Psoas muscle (tissue), 8 donors: ENCODE data around the gene SLX9. TPM values are rescaled to one million over a fixed set of nuclear protein-coding genes. Genes with fewer than 3 reads are reported as not detected.

Source experiments
- ATAC-seq, 4 donors: fragments of 200-7000 bp; cut with Tn5 transposase; one replicate each; pipeline ENCODE4 v1.9.1; 2020; ENCODE audit warnings: moderate library complexity in 3 of 4, mild to moderate bottlenecking in 2 of 4
- DNase-seq, 2 donors: peaks; one replicate each; pipeline ENCODE4 v3.0.0-alpha.2; 2020
- H3K27ac ChIP-seq: fragments of 200-600 bp; one replicate; pipeline ENCODE4 v1.8.0; 2022
- H3K27me3 ChIP-seq, 3 donors: fragments of 200-600 bp in 1 of 3; one replicate each; pipeline versions ENCODE4 v1.6.1 to v1.8.0; 2013 to 2022; ENCODE audit warnings: low read length in 2 of 3, mild to moderate bottlenecking in 2 of 3, moderate library complexity in 1 of 3; ENCODE audit not compliant: insufficient read depth in 3 of 3
- H3K36me3 ChIP-seq, 2 donors: fragments of 200-600 bp in 1 of 2; one replicate each; pipeline versions ENCODE4 v1.6.1 to v1.8.0; 2013 to 2022; ENCODE audit warnings: low read depth in 1 of 2, mild to moderate bottlenecking in 1 of 2, moderate library complexity in 1 of 2; ENCODE audit not compliant: insufficient read depth in 1 of 2
- H3K4me1 ChIP-seq: fragments of 200-600 bp; one replicate; pipeline ENCODE4 v1.8.0; 2022
- H3K4me3 ChIP-seq: fragments of 200-600 bp; one replicate; pipeline ENCODE4 v1.8.0; 2022; ENCODE audit warnings: mild to moderate bottlenecking
- H3K9me3 ChIP-seq: fragments of 200-600 bp; one replicate; pipeline ENCODE4 v1.8.0; 2022
- CTCF ChIP-seq: fragments of 200-600 bp; IDR thresholded peaks from one replicate; pipeline ENCODE4 v1.8.0; 2022; ENCODE audit warnings: antibody characterized with exemption
- WGBS, 3 donors: extraction: QIAGEN DNeasy Blood & Tissue Kit; methylation state at CpG; one replicate each; pipeline versions ENCODE4 v1.1.6 to v1.1.7; 2013; 5-methylcytosine and 5-hydroxymethylcytosine counted together
- intact Hi-C, 2 donors: fragments of 100-400 bp; cut with DNase I; formaldehyde crosslinking; loops; one replicate each; pipeline versions ENCODE4 v1.11.0 to v1.14.2; 2022
- polyA plus RNA-seq, 3 donors: library from polyadenylated mRNA; stranded (reverse); fragments of 200-250 nt; gene quantifications; one replicate each; pipeline ENCODE4 v1.2.3, GENCODE V29; 2013
- total RNA-seq, 4 donors: library from RNA; stranded (reverse); fragmentation: NEBNext Ultra II Directional in 2 of 4; extraction: Animal tissue kit (Norgen Biotek cat#: 25700) in 2 of 4; gene quantifications; one replicate each; pipeline versions ENCODE4 v1.2.1 to v1.2.4, GENCODE V29; 2021 to 2023
- donor health status: healthy with polysubstance abuse.
- donor health status: DM: no; HTN: no; CAD: no; lungs with moderate emphysema.
- donor health status: Bipolar disorder and iron deficiency.
- donor health status: healthy.
- donor health status: DM: yes; HTN: yes; CAD: no.
- donor health status: DM: no; HTN: no; CAD: no.
- donor health status: DM: no; HTN: no; CAD: no.
- donor health status: DM: yes; HTN: yes; CAD: no.

Gene SLX9
- total and polyA plus RNA-seq, 7 donors = 20.2 to 69.2 (median 30.1) TPM

GRCh38 chr21:44953628-44954021 is 13.8 kb downstream of the SLX9 start:
- H3K27ac ChIP-seq = peak overlapping the region; percentile 97
- no peak for ATAC-seq
- H3K9me3 ChIP-seq = no peaks in the 10 kb centered on the region
- no peaks in the 10 kb centered on the region for H3K27me3 ChIP-seq
- H3K4me3 ChIP-seq = no peak overlapping the region
- intact Hi-C loops = loop anchor here (5.0 kb wide), 2 partner anchors 99 to 119 kb away; partner anchors contain the start of gene ADARB1 (in 2 of the 2)
- TF ChIP-seq CTCF = no peak
- peaks cover 75% of the 10 kb centered on the region for H3K4me1 ChIP-seq
- WGBS, 3 donors = 72 to 84% (median 77%) methylated on average over 13 of the region's 13 CpGs
- peaks cover 0 to 4% of the 10 kb centered on the region in 2 donors for H3K36me3 ChIP-seq
- DNase-seq = peak; percentile 15 to 50

GRCh38 chr21:44954281-44954771 is 14.5 kb downstream of the SLX9 start:
- H3K36me3 ChIP-seq = peaks cover 0 to 4% of the 10 kb centered on the region in 2 donors
- ATAC-seq (peak in 1 of 4 donors; percentile 18), DNase-seq (peak; percentile 22 to 51)
- peak overlapping the region; percentile 97 for H3K27ac ChIP-seq
- no peaks in the 10 kb centered on the region for H3K9me3 ChIP-seq
- H3K4me3 ChIP-seq = no peak overlapping the region
- H3K27me3 ChIP-seq = no peaks in the 10 kb centered on the region
- peaks cover 75% of the 10 kb centered on the region for H3K4me1 ChIP-seq
- intact Hi-C loops = loop anchor here (5.0 kb wide), 2 partner anchors 98 to 118 kb away; partner anchors contain the start of gene ADARB1 (in 2 of the 2)
- WGBS, 3 donors = 66 to 72% (median 70%) methylated on average over 22 of the region's 22 CpGs
- TF ChIP-seq CTCF = no peak

DNA sequence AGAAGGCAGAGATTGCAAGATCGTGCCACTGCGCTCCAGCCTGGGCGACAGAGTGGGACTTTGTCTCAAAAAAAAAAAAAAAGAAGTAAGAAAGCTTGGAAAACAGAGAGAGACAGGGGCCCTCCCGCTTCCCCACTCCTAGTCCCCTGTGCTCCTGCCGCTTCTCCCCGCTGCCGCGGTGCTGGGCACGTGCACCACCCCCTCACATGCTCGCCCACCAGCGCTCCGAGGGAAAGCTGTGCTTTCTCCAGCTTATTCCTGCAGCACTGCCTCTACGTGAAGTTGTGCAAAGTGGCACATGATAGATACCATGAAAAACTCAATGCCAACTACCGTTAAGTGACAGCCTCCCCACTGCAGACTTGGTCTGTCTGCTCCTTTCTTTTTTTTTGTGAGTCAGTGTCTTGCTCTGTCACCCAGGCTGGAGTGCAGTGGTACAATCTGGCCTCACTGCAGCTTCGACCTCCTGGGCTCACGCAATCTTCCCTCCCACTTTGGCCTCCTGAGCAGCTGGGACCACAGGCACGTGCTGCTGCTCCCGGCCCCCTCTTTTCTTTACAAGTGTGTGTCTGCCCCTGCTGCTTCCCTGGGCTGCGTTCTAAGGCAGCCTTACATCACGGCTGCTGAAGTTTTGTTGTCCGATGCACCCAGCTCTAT is 15.4 kb downstream of the SLX9 start:
- TF ChIP-seq CTCF = no peak
- WGBS, 3 donors = 84 to 87% (median 86%) methylated on average over 21 of the region's 21 CpGs
- Histone ChIP-seq H3K4me3 (no peak overlapping the region), H3K36me3 (peaks cover 0 to 9% of the 10 kb centered on the region in 2 donors), H3K4me1 (peaks cover 74% of the 10 kb centered on the region), H3K27ac (no peak overlapping the region), H3K9me3 (no peaks in the 10 kb centered on the region), H3K27me3 (no peaks in the 10 kb centered on the region)
- DNase-seq = peak; percentile 17 to 59
- intact Hi-C loops = loop anchor here in 1 of 2 donors (5.0 kb wide), 1 partner anchor 77 kb away; no protein-coding TSS in a partner anchor
- no peak for ATAC-seq

GRCh38 chr21:44955798-44956175 is 16.0 kb downstream of the SLX9 start:
- H3K9me3 ChIP-seq = no peaks in the 10 kb centered on the region
- 83 to 93% (median 90%) methylated on average over 16 of the region's 16 CpGs for WGBS, 3 donors
- H3K4me3 ChIP-seq = no peak overlapping the region
- DNase-seq (peak; percentile 12 to 48), ATAC-seq (no peak)
- peaks cover 73% of the 10 kb centered on the region for H3K4me1 ChIP-seq
- H3K27ac ChIP-seq = no peak overlapping the region
- intact Hi-C loops = loop anchor here in 1 of 2 donors (5.0 kb wide), 1 partner anchor 77 kb away; no protein-coding TSS in a partner anchor
- peaks cover 0 to 14% of the 10 kb centered on the region in 2 donors for H3K36me3 ChIP-seq
- TF ChIP-seq CTCF = no peak
- H3K27me3 ChIP-seq = no peaks in the 10 kb centered on the region
